Neural progenitor cell (in vitro differentiated cells): ENCODE results near the gene DAZL.

ENCODE experiments used
- EZH2 ChIP-seq: fragments of 200-600 bp; sonication (generic); IDR thresholded peaks from 2 replicates; pipeline ENCODE4 v1.6.1; 2017; ENCODE audit warnings: antibody characterized with exemption, mild to moderate bottlenecking, moderate library complexity
- TF ChIP-seq, protein P1 (sequence below): fragments of 200-600 bp; sonication (generic); IDR thresholded peaks from 2 replicates; pipeline ENCODE4 v1.5.1; 2017; ENCODE audit warnings: antibody characterized with exemption, mild to moderate bottlenecking

DNA sequence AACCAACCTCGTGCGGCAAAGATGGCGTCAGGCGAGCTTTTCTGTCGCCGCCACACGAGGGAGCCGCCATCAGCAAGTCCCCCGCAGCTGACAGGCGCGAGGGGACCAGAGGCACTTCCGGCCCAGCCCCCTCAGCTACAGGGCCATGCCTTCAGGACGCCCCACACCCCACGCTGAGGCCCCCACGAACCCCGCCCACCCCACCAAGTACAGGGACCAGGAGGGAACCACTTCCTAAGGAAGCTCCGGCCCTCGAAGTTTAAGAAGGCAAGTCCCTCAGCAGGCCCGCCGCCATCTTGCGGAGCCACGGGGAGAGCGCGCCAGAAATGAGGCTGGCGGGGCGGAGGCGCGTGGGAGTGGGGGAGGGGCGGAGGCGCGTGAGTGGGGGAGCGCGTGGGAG lies 790 bp downstream of the DAZL start:
- TF ChIP-seq, protein P1, sequence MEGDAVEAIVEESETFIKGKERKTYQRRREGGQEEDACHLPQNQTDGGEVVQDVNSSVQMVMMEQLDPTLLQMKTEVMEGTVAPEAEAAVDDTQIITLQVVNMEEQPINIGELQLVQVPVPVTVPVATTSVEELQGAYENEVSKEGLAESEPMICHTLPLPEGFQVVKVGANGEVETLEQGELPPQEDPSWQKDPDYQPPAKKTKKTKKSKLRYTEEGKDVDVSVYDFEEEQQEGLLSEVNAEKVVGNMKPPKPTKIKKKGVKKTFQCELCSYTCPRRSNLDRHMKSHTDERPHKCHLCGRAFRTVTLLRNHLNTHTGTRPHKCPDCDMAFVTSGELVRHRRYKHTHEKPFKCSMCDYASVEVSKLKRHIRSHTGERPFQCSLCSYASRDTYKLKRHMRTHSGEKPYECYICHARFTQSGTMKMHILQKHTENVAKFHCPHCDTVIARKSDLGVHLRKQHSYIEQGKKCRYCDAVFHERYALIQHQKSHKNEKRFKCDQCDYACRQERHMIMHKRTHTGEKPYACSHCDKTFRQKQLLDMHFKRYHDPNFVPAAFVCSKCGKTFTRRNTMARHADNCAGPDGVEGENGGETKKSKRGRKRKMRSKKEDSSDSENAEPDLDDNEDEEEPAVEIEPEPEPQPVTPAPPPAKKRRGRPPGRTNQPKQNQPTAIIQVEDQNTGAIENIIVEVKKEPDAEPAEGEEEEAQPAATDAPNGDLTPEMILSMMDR, result no peak
- no peak for TF ChIP-seq EZH2
